Gastroesophageal sphincter (tissue), 4 donors: ENCODE measurements around the gene TMPRSS9. TPM values are rescaled to one million over a fixed set of nuclear protein-coding genes. Genes with fewer than 3 reads are reported as not detected.

Source experiments
- ATAC-seq: fragments of 150-250 bp; one replicate; pipeline ENCODE4 v1.9.1; 2016; ENCODE audit warnings: mild to moderate bottlenecking, moderate library complexity
- H3K27ac ChIP-seq, 4 donors: fragments of 200-600 bp; sonication (generic) in 3 of 4; 1 replicate in 3 of 4; 2 replicates in 1 of 4; pipeline ENCODE4 v1.5.1; 2016 to 2019
- H3K27me3 ChIP-seq: fragments of 200-600 bp; sonication (generic); one replicate; pipeline ENCODE4 v1.5.1; 2019
- H3K36me3 ChIP-seq, 2 donors: fragments of 200-600 bp; sonication (generic); one replicate each; pipeline ENCODE4 v1.5.1; 2019; ENCODE audit warnings: control low read depth in 1 of 2
- H3K4me1 ChIP-seq, 3 donors: fragments of 200-600 bp; sonication (generic); 1 replicate in 2 of 3; 2 replicates in 1 of 3; pipeline ENCODE4 v1.5.1; 2016 to 2019; ENCODE audit warnings: control low read depth in 2 of 3
- H3K4me3 ChIP-seq, 2 donors: fragments of 200-600 bp; sonication (generic); one replicate each; pipeline ENCODE4 v1.5.1; 2019; ENCODE audit warnings: mild to moderate bottlenecking in 1 of 2, moderate library complexity in 1 of 2
- H3K9me3 ChIP-seq, 3 donors: fragments of 200-600 bp; sonication (generic); one replicate each; pipeline ENCODE4 v1.5.1; 2017 to 2019; ENCODE audit warnings: control low read depth in 2 of 3
- CTCF ChIP-seq, 4 experiments: fragments of 200-600 bp in 2 of 4; fragments of 450-650 bp in 2 of 4; sonication (generic) in 1 of 4; IDR thresholded peaks; one replicate each; pipeline ENCODE4 v1.5.1; 2017 to 2019; ENCODE audit warnings: antibody characterized with exemption in 4 of 4, mild to moderate bottlenecking in 2 of 4, moderate library complexity in 2 of 4
- EP300 ChIP-seq: sonication (generic); formaldehyde crosslinking; IDR thresholded peaks from one replicate; pipeline ENCODE4 v1.6.1; 2017; ENCODE audit warnings: antibody characterized with exemption, mild to moderate bottlenecking
- POLR2A ChIP-seq, 2 donors: fragments of 450-650 bp; IDR thresholded peaks; one replicate each; pipeline ENCODE4 v1.6.1; 2017; ENCODE audit warnings: antibody characterized with exemption in 2 of 2, mild to moderate bottlenecking in 2 of 2, moderate library complexity in 1 of 2
- POLR2AphosphoS5 ChIP-seq: sonication (generic); formaldehyde crosslinking; IDR thresholded peaks from one replicate; pipeline ENCODE4 v1.6.1; 2017; ENCODE audit warnings: antibody characterized with exemption
- WGBS, 2 donors: methylation state at CpG; one replicate each; pipeline ENCODE4 v1.1.5; 2018; ENCODE audit warnings: low coverage in 1 of 2; 5-methylcytosine and 5-hydroxymethylcytosine counted together
- total RNA-seq, 4 donors: library from RNA; depleted of rRNA; stranded (reverse); fragments of >200 nt; gene quantifications; one replicate each; pipeline ENCODE4 v1.1.0, GENCODE V29; 2016

The TMPRSS9 gene
- total RNA-seq, 4 donors from 2014 or later: 0.54 TPM; not detected in 3

GRCh38 chr19:2431318-2432055 lies 71.4 kb downstream of the TMPRSS9 start:
- H3K27ac ChIP-seq: no peak overlapping the region
- peaks cover under 1 to 22% (median 8%) of the 10 kb centered on the region in 3 donors for H3K4me1 ChIP-seq
- no peak overlapping the region for H3K4me3 ChIP-seq
- no peaks in the 10 kb centered on the region for H3K9me3 ChIP-seq
- H3K36me3 ChIP-seq: peaks cover 0 to 47% of the 10 kb centered on the region in 2 donors
- WGBS, 2 donors: no CpG with 5 or more reads among the region's 37 CpGs
- no peaks in the 10 kb centered on the region for H3K27me3 ChIP-seq
- TF ChIP-seq CTCF (IDR thresholded peaks at IDR 0.05): no peak
- no peak for TF ChIP-seq POLR2AphosphoS5
- no peak for ATAC-seq

GRCh38 chr19:2432131-2432848 lies 72.2 kb downstream of the TMPRSS9 start:
- no peak for TF ChIP-seq EP300
- no peak for TF ChIP-seq POLR2AphosphoS5
- TF ChIP-seq CTCF (IDR thresholded peaks at IDR 0.05): no peak
- TF ChIP-seq POLR2A (IDR thresholded peaks at IDR 0.05): no peak
- peaks cover 0 to 55% of the 10 kb centered on the region in 2 donors for H3K36me3 ChIP-seq
- no peaks in the 10 kb centered on the region for H3K27me3 ChIP-seq
- ATAC-seq: no peak
- no peaks in the 10 kb centered on the region for H3K9me3 ChIP-seq
- WGBS, 2 donors: 93 to 96% methylated on average over 7 to 12 of the region's 25 CpGs
- H3K27ac ChIP-seq: no peak overlapping the region
- peaks cover 0 to 14% (median 4%) of the 10 kb centered on the region in 3 donors for H3K4me1 ChIP-seq
- H3K4me3 ChIP-seq: no peak overlapping the region

- Histone ChIP-seq H3K4me1 (peaks cover 0 to 3% (median 0%) of the 10 kb centered on the region in 3 donors), H3K27me3 (no peaks in the 10 kb centered on the region), H3K27ac (no peak overlapping the region), H3K36me3 (peaks cover 0 to 68% of the 10 kb centered on the region in 2 donors), H3K4me3 (no peak overlapping the region), H3K9me3 (no peaks in the 10 kb centered on the region)
- TF ChIP-seq POLR2A (IDR thresholded peaks at IDR 0.05) (no peak), POLR2AphosphoS5 (no peak), CTCF (IDR thresholded peaks at IDR 0.05) (no peak), EP300 (no peak)
- WGBS, 2 donors: no CpG with 5 or more reads among the region's 30 CpGs
- no peak for ATAC-seq
These were observed 73.8 kb downstream of the TMPRSS9 start for GRCh38 chr19:2433854-2434253.

- no peaks in the 10 kb centered on the region for H3K9me3 ChIP-seq
- H3K36me3 ChIP-seq: peaks cover 0 to 68% of the 10 kb centered on the region in 2 donors
- no peak overlapping the region for H3K27ac ChIP-seq
- no peak for TF ChIP-seq CTCF (IDR thresholded peaks at IDR 0.05)
- TF ChIP-seq EP300: no peak
- TF ChIP-seq POLR2A (IDR thresholded peaks at IDR 0.05): no peak
- no peak for TF ChIP-seq POLR2AphosphoS5
- 94% methylated on average over 9 of the region's 22 CpGs; no CpG with 5 or more reads in 1 of the 2 donors for WGBS, 2 donors
- no peaks in the 10 kb centered on the region for H3K4me1 ChIP-seq
- no peak overlapping the region for H3K4me3 ChIP-seq
- ATAC-seq: no peak
- no peaks in the 10 kb centered on the region for H3K27me3 ChIP-seq
These were observed 74.2 kb downstream of the TMPRSS9 start for GRCh38 chr19:2434267-2434666.
